Measurements from ENCODE around the gene UBA1.
A peak's percentile ranks its signal among the peaks of the same experiment; 100 is the strongest.

UBA1 gene

GRCh38 chrX:47146121-47146935 is 47.3 kb upstream of the UBA1 start:
- Histone ChIP-seq H3K4me3 (replicated peaks; ENCODE audit: low read depth, low read length) (peak overlapping the region; percentile 75), H3K36me3 (ENCODE audit: control insufficient read depth, insufficient read depth, low read length) (no peaks in the 10 kb centered on the region), H3K27me3 (replicated peaks; ENCODE audit: control insufficient read depth, insufficient read depth, low read length) (no peaks in the 10 kb centered on the region)
- TF ChIP-seq CTCF (IDR thresholded peaks at IDR 0.05; ENCODE audit: insufficient read depth, low read length, poor library complexity, severe bottlenecking): no peak
- no peak for DNase-seq (ENCODE audit: extremely low read depth, insufficient read length)

- DNase-seq (ENCODE audit: extremely low read depth, insufficient read length): no peak
- H3K4me3 ChIP-seq (replicated peaks; ENCODE audit: low read depth, low read length): peak overlapping the region; percentile 75
- H3K36me3 ChIP-seq (ENCODE audit: control insufficient read depth, insufficient read depth, low read length): no peaks in the 10 kb centered on the region
- no peak for TF ChIP-seq CTCF (IDR thresholded peaks at IDR 0.05; ENCODE audit: insufficient read depth, low read length, poor library complexity, severe bottlenecking)
- no peaks in the 10 kb centered on the region for H3K27me3 ChIP-seq (replicated peaks; ENCODE audit: control insufficient read depth, insufficient read depth, low read length)
Observed at GRCh38 chrX:47146936-47147859, 46.4 kb upstream of the UBA1 start.

GRCh38 chrX:47148946-47149345 is 44.7 kb upstream of the UBA1 start:
- DNase-seq (ENCODE audit: extremely low read depth, insufficient read length): no peak
- no peaks in the 10 kb centered on the region for H3K36me3 ChIP-seq (ENCODE audit: control insufficient read depth, insufficient read depth, low read length)
- TF ChIP-seq CTCF (IDR thresholded peaks at IDR 0.05; ENCODE audit: insufficient read depth, low read length, poor library complexity, severe bottlenecking): no peak
- no peaks in the 10 kb centered on the region for H3K27me3 ChIP-seq (replicated peaks; ENCODE audit: control insufficient read depth, insufficient read depth, low read length)
- no peak overlapping the region for H3K4me3 ChIP-seq (replicated peaks; ENCODE audit: low read depth, low read length)

- H3K4me3 ChIP-seq (replicated peaks; ENCODE audit: low read depth, low read length): no peak overlapping the region
- TF ChIP-seq CTCF (IDR thresholded peaks at IDR 0.05; ENCODE audit: insufficient read depth, low read length, poor library complexity, severe bottlenecking): no peak
- no peak for DNase-seq (ENCODE audit: extremely low read depth, insufficient read length)
- no peaks in the 10 kb centered on the region for H3K27me3 ChIP-seq (replicated peaks; ENCODE audit: control insufficient read depth, insufficient read depth, low read length)
- H3K36me3 ChIP-seq (ENCODE audit: control insufficient read depth, insufficient read depth, low read length): peaks cover under 1% of the 10 kb centered on the region; the same call in 1 of the 2 replicates
Observed at GRCh38 chrX:47151435-47151834, 42.2 kb upstream of the UBA1 start.

GRCh38 chrX:47156611-47157520 is 36.8 kb upstream of the UBA1 start:
- DNase-seq (ENCODE audit: extremely low read depth, insufficient read length): no peak
- H3K27me3 ChIP-seq (replicated peaks; ENCODE audit: control insufficient read depth, insufficient read depth, low read length): no peaks in the 10 kb centered on the region
- peaks cover 6% of the 10 kb centered on the region for H3K36me3 ChIP-seq (ENCODE audit: control insufficient read depth, insufficient read depth, low read length)
- no peak overlapping the region for H3K4me3 ChIP-seq (replicated peaks; ENCODE audit: low read depth, low read length)
- no peak for TF ChIP-seq CTCF (IDR thresholded peaks at IDR 0.05; ENCODE audit: insufficient read depth, low read length, poor library complexity, severe bottlenecking)
